Measurements from ENCODE around the gene KCNMA1.

DNA sequence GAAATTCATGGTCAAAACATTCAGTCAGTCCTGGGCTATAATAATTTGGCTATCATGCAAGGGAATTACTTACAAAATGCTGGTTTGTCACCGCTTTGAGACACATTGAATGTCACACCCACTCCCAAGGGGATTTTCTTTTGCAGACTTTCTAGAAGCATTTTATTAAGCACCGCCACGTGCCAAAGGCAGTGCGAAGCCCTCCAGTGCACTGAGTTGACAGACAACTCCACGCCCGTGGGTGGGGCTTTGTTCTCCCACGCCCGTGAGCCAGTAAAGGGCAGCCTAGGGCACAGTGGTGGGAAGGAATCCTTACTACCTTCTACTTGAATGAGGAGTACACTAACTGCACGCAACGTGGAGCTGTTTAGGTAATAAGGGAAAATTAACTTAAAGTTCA is 515.8 kb downstream of the KCNMA1 start:
- TF ChIP-seq EZH2phosphoT487 (IDR thresholded peaks at IDR 0.05; ENCODE audit: borderline replicate concordance, low read length) (no peak), CTCF (conservative IDR thresholded peaks at IDR 0.05; ENCODE audit: low read depth, low read length) (no peak)

Data from PC-3 (cell line).